NCI-H1092 (cell line): ENCODE results near the gene STON2.

ENCODE experiments used
- DNase-seq: peaks from one replicate; lab custom pipeline; 2025; lab: John Stamatoyannopoulos, UW

Gene STON2

DNA sequence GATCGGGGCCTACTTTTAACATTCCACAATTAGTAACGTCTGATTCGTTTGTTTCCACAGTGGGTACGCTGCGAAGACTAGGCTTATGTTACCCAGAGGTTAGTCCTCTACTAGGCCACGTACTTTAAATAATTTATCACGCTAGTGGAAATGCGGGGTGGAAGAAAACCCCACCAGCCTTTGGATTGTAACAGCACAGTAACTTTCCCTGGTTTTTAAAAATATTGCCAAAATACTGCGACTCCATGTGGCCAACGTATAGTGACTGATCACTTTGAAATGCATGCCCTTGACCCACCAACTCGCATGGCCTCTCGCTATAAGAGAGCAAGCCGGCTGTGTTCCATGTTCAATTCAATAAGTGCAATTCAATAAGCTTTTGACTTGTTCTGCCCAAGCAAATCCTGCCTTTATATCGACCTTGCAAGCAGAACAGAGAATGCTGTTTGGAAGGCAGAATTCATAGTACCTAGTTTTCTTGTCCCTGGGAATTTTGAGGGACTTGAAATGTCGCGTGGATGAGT lies 178.5 kb downstream of the STON2 start:
- no peak for DNase-seq

DNA sequence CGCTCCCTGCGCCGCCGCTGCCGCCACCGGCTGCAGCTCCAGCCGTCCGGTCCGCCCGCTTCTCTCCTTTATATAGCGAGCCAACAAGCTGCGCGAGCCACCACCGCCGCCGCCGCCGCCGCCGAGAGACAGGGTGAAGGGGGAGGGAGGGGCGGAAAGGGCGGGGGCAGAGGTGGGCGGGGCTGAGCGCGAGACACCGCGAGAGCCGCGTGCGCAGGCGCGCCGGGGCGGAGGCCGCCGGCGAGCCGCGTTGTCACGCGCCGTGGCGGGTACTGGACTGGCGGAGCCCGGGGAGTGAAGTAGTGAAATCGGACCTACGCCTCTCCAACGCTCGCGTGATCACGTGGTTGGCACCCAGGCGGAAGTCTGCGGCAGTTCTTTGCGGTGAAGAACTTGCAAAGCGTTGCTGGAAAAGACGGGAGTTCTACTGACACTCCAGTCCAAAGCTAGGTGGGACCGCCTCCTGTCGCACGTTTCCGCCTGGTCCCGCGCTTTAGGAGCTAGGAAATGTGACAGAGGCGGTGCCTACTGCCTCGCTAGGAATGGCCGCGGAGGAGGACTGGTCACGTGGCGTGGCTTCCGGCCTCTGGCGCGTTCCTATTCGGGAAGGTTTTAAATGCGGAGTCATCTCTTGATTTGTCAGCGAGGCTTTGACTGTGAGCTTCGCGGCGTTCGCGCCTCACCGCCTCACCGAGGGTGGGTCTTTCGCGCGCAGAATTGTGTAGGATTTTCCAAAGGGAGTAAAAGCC lies 179.1 kb downstream of the STON2 start, which contains the start of gene GTF2A1:
GTF2A1 (minus strand) TSS at position 130 of the 749 bp plus-strand sequence. CDS start 441 bp downstream, outside the sequence.
- DNase-seq: peak; percentile 95

DNA sequence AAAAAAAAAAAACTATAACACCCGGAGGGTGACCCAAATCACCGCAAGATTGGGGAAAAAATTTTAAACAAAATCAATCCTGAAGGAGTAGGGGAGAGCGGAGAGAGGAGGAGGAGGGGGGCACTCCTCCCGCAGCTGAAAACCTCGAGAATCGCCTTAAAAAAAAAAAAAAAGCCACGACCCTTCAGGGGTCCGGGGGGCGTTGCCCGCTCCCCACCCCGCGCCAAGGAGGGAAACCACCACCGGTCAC lies 179.6 kb downstream of the STON2 start:
- no peak for DNase-seq

DNA sequence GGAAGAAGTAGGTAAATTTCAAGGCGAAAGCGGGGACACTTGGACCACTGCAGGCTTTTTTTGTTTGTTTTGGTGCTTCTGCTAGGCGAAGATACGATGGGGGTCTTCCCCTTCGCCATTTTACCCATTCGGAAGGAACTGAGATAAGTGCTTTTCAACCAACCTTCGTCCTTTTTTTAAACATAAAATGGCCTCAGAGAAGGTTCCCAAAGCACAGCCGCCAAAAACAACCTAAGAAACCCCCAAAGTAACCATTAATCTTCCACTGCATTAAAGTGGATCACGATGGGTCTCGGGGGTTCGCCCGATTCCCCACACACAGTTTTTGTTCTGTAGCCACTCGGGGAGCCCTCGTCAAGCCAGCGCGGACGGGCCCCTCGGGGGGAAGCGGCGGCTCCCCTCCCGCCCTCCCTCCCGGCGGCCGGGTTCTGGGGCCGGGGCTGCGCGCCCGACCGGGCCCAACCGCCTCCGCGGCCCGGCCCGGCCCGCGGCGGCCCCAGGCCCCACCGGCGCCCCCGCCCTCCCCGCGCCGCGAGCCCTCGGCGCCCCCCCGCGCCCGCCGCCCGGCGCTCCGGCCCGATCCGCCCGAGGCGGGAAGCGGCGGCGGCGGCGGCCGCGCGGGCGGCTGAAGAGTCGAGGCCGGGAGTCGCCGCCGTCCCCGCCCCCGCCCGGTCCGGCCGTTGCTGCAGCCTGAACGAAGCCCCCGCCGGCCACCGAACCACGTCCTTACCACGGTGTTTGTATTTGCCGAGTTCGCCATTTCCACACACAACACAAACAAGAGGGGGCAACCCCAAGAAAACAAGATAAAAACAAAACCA lies 180.2 kb downstream of the STON2 start:
- peak; percentile 47 for DNase-seq

DNA sequence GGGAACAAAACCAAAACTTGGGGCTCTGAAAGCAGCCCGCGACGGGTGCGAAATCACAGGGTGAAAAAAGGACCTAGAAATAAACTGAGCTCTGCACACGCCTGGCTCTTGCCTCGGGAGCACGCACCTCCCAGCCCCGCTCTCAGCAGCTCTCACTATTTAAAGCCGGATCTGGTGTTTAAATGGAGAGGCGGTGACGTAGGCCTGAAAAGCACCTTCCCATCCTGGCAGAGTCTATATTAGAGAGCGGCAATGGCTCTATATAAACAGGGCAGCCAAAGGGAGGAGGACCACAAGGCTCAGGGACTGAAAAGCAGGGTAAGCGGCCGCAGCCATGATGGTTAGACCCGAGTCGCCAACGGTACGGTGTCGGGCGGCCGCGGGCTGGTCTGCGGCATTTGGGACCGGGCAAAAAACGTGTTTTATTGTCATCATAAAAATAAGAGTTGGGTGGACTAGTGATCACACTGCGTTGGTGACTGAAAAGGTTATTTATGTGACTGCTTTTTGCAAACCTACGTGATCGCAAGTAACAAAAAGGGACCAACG lies 180.8 kb downstream of the STON2 start:
- peak; percentile 98 for DNase-seq

DNA sequence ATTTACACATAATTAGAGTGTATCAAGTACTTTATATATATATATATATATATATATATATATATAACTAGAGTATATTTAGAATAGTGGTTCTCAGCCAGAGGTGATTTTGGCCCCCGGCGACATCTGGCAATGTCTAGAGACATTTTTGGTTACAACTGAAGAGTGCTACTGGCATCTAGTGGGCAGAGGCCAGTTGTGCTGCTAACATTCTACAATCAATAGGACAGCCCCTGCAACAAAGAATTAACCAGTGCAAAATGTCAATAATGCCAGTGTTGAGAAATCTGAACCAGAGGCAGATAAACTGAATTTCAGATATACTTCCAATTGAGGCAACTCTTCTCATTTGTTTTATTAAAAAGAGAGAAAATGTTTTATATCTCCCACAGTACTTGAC lies 188.3 kb downstream of the STON2 start:
- DNase-seq: no peak
